ENCODE data around the gene RFXAP. TPM values are rescaled to one million over a fixed set of nuclear protein-coding genes. Genes with fewer than 3 reads are reported as not detected.

The RFXAP gene
- total RNA-seq, 1 experiment from 2014 or later, result 8.7 TPM

DNA sequence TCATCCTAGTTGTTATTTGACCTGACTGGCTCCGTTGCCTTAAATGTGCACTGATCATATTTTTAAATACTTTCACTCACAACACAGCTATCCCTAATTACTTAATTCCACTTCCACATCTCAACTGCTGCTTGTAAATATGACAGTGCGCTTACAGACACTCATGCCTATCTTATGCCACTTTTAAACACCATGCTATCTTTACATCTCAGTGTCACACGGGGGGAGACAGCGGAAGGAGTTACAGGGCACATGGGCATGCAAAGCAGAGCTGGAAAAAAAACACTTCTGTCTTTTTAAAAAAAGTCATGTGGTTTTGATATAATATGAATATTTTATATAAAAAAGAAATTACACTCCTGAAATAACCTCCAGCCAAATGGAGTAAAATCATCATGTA, 56.9 kb downstream of the RFXAP start:
- no peaks in the 10 kb centered on the region for H4K20me1 ChIP-seq (ENCODE audit: control insufficient read depth, insufficient read depth, insufficient read length)
- no peaks in the 10 kb centered on the region; the same call in 1 of the 2 replicates for H3K27me3 Mint-ChIP-seq (ENCODE audit: low read depth)
- TF ChIP-seq, protein P1, sequence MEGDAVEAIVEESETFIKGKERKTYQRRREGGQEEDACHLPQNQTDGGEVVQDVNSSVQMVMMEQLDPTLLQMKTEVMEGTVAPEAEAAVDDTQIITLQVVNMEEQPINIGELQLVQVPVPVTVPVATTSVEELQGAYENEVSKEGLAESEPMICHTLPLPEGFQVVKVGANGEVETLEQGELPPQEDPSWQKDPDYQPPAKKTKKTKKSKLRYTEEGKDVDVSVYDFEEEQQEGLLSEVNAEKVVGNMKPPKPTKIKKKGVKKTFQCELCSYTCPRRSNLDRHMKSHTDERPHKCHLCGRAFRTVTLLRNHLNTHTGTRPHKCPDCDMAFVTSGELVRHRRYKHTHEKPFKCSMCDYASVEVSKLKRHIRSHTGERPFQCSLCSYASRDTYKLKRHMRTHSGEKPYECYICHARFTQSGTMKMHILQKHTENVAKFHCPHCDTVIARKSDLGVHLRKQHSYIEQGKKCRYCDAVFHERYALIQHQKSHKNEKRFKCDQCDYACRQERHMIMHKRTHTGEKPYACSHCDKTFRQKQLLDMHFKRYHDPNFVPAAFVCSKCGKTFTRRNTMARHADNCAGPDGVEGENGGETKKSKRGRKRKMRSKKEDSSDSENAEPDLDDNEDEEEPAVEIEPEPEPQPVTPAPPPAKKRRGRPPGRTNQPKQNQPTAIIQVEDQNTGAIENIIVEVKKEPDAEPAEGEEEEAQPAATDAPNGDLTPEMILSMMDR (conservative IDR thresholded peaks at IDR 0.05), result no peak

More for the DNA sequence above, 56.9 kb downstream of the RFXAP start:
- Histone ChIP-seq H2BK12ac (ENCODE audit: insufficient read length, low read depth, low read length) (no peak overlapping the region), H2BK15ac (ENCODE audit: low read depth, low read length) (no peak overlapping the region), H2AK5ac (ENCODE audit: insufficient read length, low read length) (no peak overlapping the region), H3K79me2 (ENCODE audit: insufficient read depth, low read length) (no peaks in the 10 kb centered on the region), H3K27me3 (ENCODE audit: insufficient read depth, low read length) (no peaks in the 10 kb centered on the region), H2AFZ (ENCODE audit: low read length) (no peak overlapping the region), H3T11ph (ENCODE audit: low read length) (no peak overlapping the region), H2BK120ac (ENCODE audit: low read depth, low read length, poor library complexity, severe bottlenecking) (no peak overlapping the region), H4K5ac (ENCODE audit: insufficient read length, low read depth, low read length) (no peak overlapping the region), H3K23me2 (ENCODE audit: insufficient read length, low read depth, low read length, poor library complexity, severe bottlenecking) (no peaks in the 10 kb centered on the region), H2BK5ac (ENCODE audit: insufficient read length, low read length) (no peak overlapping the region), H3K4me2 (ENCODE audit: insufficient read depth, insufficient read length, low read length) (no peak overlapping the region), H3K9ac (ENCODE audit: extremely low read depth, insufficient read length, low read length) (no peak overlapping the region), H2BK20ac (ENCODE audit: low read depth, low read length, poor library complexity, severe bottlenecking) (no peak overlapping the region), H3K27ac (ENCODE audit: insufficient read length, low read depth, low read length) (no peak overlapping the region), H3K79me1 (ENCODE audit: insufficient read depth, low read depth, low read length, poor library complexity, severe bottlenecking) (no peaks in the 10 kb centered on the region), H3K56ac (ENCODE audit: insufficient read length, low read depth, low read length) (no peak overlapping the region), H3K18ac (ENCODE audit: insufficient read length, low read depth, low read length) (no peak overlapping the region), H4K8ac (replicated peaks; ENCODE audit: insufficient read length, low read depth, low read length) (no peak overlapping the region), H3K4ac (ENCODE audit: low read depth, low read length) (no peak overlapping the region), H3K23ac (ENCODE audit: insufficient read length, low read depth, low read length) (no peak overlapping the region), H3K4me1 (ENCODE audit: insufficient read depth, low read length) (no peaks in the 10 kb centered on the region), H3K14ac (ENCODE audit: insufficient read depth, low read length) (no peak overlapping the region), H4K91ac (ENCODE audit: insufficient read length, low read depth, low read length) (no peak overlapping the region), H3K9me3 (ENCODE audit: control insufficient read depth, low read depth, low read length) (no peaks in the 10 kb centered on the region)
- no peak overlapping the region for H3K27ac Mint-ChIP-seq
- H3K36me3 Mint-ChIP-seq (ENCODE audit: insufficient read depth in 1 of 3, low read depth in 3 of 3), result no peaks in the 10 kb centered on the region
- no peak for DNase-seq
- peaks cover 4 to 5% of the 10 kb centered on the region in 2 experiments for H3K4me1 Mint-ChIP-seq
- H3K9me3 Mint-ChIP-seq, result no peaks in the 10 kb centered on the region
- no CpG with 5 or more reads among the region's 4 CpGs for WGBS (ENCODE audit: extremely low coverage, insufficient read length, low lambda C conversion rate)
- no peak overlapping the region for H3K4me3 Mint-ChIP-seq

Other genes starting within 250 kb of the RFXAP start
- gene SERTM1, start 145.2 kb upstream of the RFXAP start, total RNA-seq (2021), result 0.24 and 0.35 TPM in 2 replicates
- gene SMAD9, start 101.0 kb downstream of the RFXAP start, total RNA-seq (2021), result 1.1 TPM in 2 replicates
- 23.3 and 27.0 TPM in 2 replicates for gene ALG5, start 180.1 kb downstream of the RFXAP start, total RNA-seq (2021)
- gene EXOSC8, start 181.6 kb downstream of the RFXAP start, total RNA-seq (2021), result 87.3 and 91.9 TPM in 2 replicates
- gene SUPT20H, start 240.5 kb downstream of the RFXAP start, total RNA-seq (2021), result 58.0 and 59.5 TPM in 2 replicates

Data from H9 (cell line).